NCI-H2081 treated with DMSO at 0.1 percent for 48 hours (cell line): ENCODE results near the gene SLC24A3.
"Not testable (repeated sequence)": the region's sequence is repeated elsewhere in the genome, so short reads cannot be mapped to it uniquely, and the experiment has no call there.

Experiments
- DNase-seq: peaks from one replicate; lab custom pipeline; 2025; lab: John Stamatoyannopoulos, UW

Gene SLC24A3

GRCh38 chr20:19633985-19634384, 421.5 kb downstream of the SLC24A3 start:
- no peak for DNase-seq

- not testable (repeated sequence) for DNase-seq
Observed at GRCh38 chr20:19639471-19640045, 427.1 kb downstream of the SLC24A3 start.

GRCh38 chr20:19642860-19643259, 430.4 kb downstream of the SLC24A3 start:
- DNase-seq = no peak

- no peak for DNase-seq
Observed at GRCh38 chr20:19644085-19644484, 431.6 kb downstream of the SLC24A3 start.

- no peak for DNase-seq
Observed at GRCh38 chr20:19646963-19647362, 434.5 kb downstream of the SLC24A3 start.

GRCh38 chr20:19648024-19648423, 435.6 kb downstream of the SLC24A3 start:
- DNase-seq = no peak

GRCh38 chr20:19649041-19649440, 436.6 kb downstream of the SLC24A3 start:
- DNase-seq = no peak

GRCh38 chr20:19652591-19653026, 440.2 kb downstream of the SLC24A3 start:
- no peak for DNase-seq

- DNase-seq = no peak
Observed at GRCh38 chr20:19653327-19653726, 440.9 kb downstream of the SLC24A3 start.

GRCh38 chr20:19654921-19655320, 442.5 kb downstream of the SLC24A3 start:
- no peak for DNase-seq

- no peak for DNase-seq
Observed at GRCh38 chr20:19658137-19658536, 445.7 kb downstream of the SLC24A3 start.

GRCh38 chr20:19659448-19659847, 447.0 kb downstream of the SLC24A3 start:
- DNase-seq = no peak

GRCh38 chr20:19660808-19661378, 448.5 kb downstream of the SLC24A3 start:
- DNase-seq = no peak

GRCh38 chr20:19661717-19662636, 449.5 kb downstream of the SLC24A3 start:
- DNase-seq = no peak

- DNase-seq = no peak
Observed at GRCh38 chr20:19662637-19662995, 450.2 kb downstream of the SLC24A3 start.

- DNase-seq = no peak
Observed at GRCh38 chr20:19668418-19668817, 456.0 kb downstream of the SLC24A3 start.

GRCh38 chr20:19670829-19671228, 458.4 kb downstream of the SLC24A3 start:
- no peak for DNase-seq

GRCh38 chr20:19671374-19671773, 458.9 kb downstream of the SLC24A3 start:
- DNase-seq = no peak

- DNase-seq = no peak
Observed at GRCh38 chr20:19672498-19672897, 460.1 kb downstream of the SLC24A3 start.

- no peak for DNase-seq
Observed at GRCh38 chr20:19673575-19673974, 461.1 kb downstream of the SLC24A3 start.

- DNase-seq = no peak
Observed at GRCh38 chr20:19676202-19676601, 463.8 kb downstream of the SLC24A3 start.

GRCh38 chr20:19677336-19677735, 464.9 kb downstream of the SLC24A3 start:
- DNase-seq = no peak

- not testable (repeated sequence) for DNase-seq
Observed at GRCh38 chr20:19678591-19678990, 466.1 kb downstream of the SLC24A3 start.
